Loucy (cell line): ENCODE results near the gene EFHC2.

Experiments
- H2AFZ ChIP-seq: fragments of 200-600 bp; sonication (generic); 2 replicates; pipeline ENCODE4 v1.6.0; 2016; ENCODE audit warnings: antibody characterized with exemption, mild to moderate bottlenecking, low read length, moderate library complexity
- H3F3A ChIP-seq: fragments of 200-600 bp; 2 replicates; pipeline ENCODE4 v1.6.0; 2016; ENCODE audit warnings: antibody characterized with exemption, low read depth, mild to moderate bottlenecking
- H3K27me3 ChIP-seq: fragments of 200-600 bp; sonication (generic); 2 replicates; pipeline ENCODE4 v1.6.1; 2014; ENCODE audit warnings: low read length, mild to moderate bottlenecking; ENCODE audit not compliant: insufficient read depth, poor library complexity, severe bottlenecking
- H3K36me3 ChIP-seq: fragments of 200-600 bp; sonication (generic); 2 replicates; pipeline ENCODE4 v1.6.1; 2016; ENCODE audit warnings: low read length; ENCODE audit not compliant: insufficient read depth
- H3K4me1 ChIP-seq: fragments of 200-600 bp; sonication (generic); 2 replicates; pipeline ENCODE4 v1.5.1; 2014; ENCODE audit warnings: low read length, mild to moderate bottlenecking; ENCODE audit not compliant: insufficient read depth, poor library complexity, severe bottlenecking
- H3K4me2 ChIP-seq: fragments of 200-600 bp; sonication (generic); 2 replicates; pipeline ENCODE4 v1.6.0; 2014; ENCODE audit warnings: antibody characterized with exemption, low read length, low read depth, mild to moderate bottlenecking; ENCODE audit not compliant: poor library complexity, severe bottlenecking
- H3K4me3 ChIP-seq: fragments of 200-600 bp; sonication (generic); 2 replicates; pipeline ENCODE4 v1.5.1; 2014; ENCODE audit warnings: low read length, mild to moderate bottlenecking, mixed read lengths; ENCODE audit not compliant: poor library complexity, severe bottlenecking
- H3K79me2 ChIP-seq: fragments of 200-600 bp; sonication (generic); 2 replicates; pipeline ENCODE4 v1.6.1; 2014; ENCODE audit warnings: low read length; ENCODE audit not compliant: insufficient read depth
- H3K9ac ChIP-seq: fragments of 200-600 bp; sonication (generic); 2 replicates; pipeline ENCODE4 v1.6.0; 2014; ENCODE audit warnings: mild to moderate bottlenecking, low read depth, low read length, moderate library complexity; ENCODE audit not compliant: poor library complexity, severe bottlenecking
- H3K9me2 ChIP-seq: fragments of 200-600 bp; sonication (generic); replicated peaks from 2 replicates; pipeline ENCODE4 v1.6.1; 2016; ENCODE audit warnings: low read depth, low read length, mixed read lengths
- H3K9me3 ChIP-seq: fragments of 200-600 bp; sonication (generic); 2 replicates; pipeline ENCODE4 v1.6.1; 2014; ENCODE audit warnings: mild to moderate bottlenecking, antibody characterized with exemption, low read length, low read depth; ENCODE audit not compliant: insufficient read depth
- H4K20me1 ChIP-seq: fragments of 200-600 bp; sonication (generic); 2 replicates; pipeline ENCODE4 v1.6.0; 2014; ENCODE audit warnings: antibody characterized with exemption, low read length, mild to moderate bottlenecking; ENCODE audit not compliant: insufficient read depth, poor library complexity, severe bottlenecking
- CTCF ChIP-seq: fragments of 200-600 bp; sonication (generic); conservative IDR thresholded peaks from 2 replicates; pipeline ENCODE4 v1.5.1; 2014; ENCODE audit warnings: mild to moderate bottlenecking, antibody characterized with exemption, low read length
- EZH2phosphoT487 ChIP-seq: fragments of 200-600 bp; IDR thresholded peaks from 2 replicates; pipeline ENCODE4 v1.6.1; 2018; ENCODE audit warnings: antibody characterized with exemption, mild to moderate bottlenecking, moderate library complexity, borderline replicate concordance

EFHC2 gene

GRCh38 chrX:44319550-44319949 lies 23.9 kb downstream of the EFHC2 start:
- Histone ChIP-seq H3K79me2 (no peaks in the 10 kb centered on the region), H3K9me2 (no peaks in the 10 kb centered on the region), H3K9ac (no peak overlapping the region), H3K27me3 (no peaks in the 10 kb centered on the region), H3F3A (peaks cover 8% of the 10 kb centered on the region; the same call in 1 of the 2 replicates), H3K36me3 (no peaks in the 10 kb centered on the region), H2AFZ (no peak overlapping the region), H3K4me3 (no peak overlapping the region), H3K4me2 (no peak overlapping the region), H3K4me1 (peaks cover 34% of the 10 kb centered on the region), H3K9me3 (0 out of 2 replicates have a peak, but pooled peaks cover 3% of the 10 kb centered on the region), H4K20me1 (no peaks in the 10 kb centered on the region)
- no peak for TF ChIP-seq EZH2phosphoT487
- no peak for TF ChIP-seq CTCF

- TF ChIP-seq EZH2phosphoT487 (no peak), CTCF (no peak)
- peaks cover 44% of the 10 kb centered on the region for H3K4me1 ChIP-seq
- H3K4me3 ChIP-seq, result no peak overlapping the region
- H3K36me3 ChIP-seq, result no peaks in the 10 kb centered on the region
- H3K9me2 ChIP-seq, result no peaks in the 10 kb centered on the region
- H2AFZ ChIP-seq, result no peak overlapping the region
- no peaks in the 10 kb centered on the region for H3K27me3 ChIP-seq
- H3K9ac ChIP-seq, result no peak overlapping the region
- no peak overlapping the region for H3K4me2 ChIP-seq
- peaks cover 10% of the 10 kb centered on the region; the same call in 1 of the 2 replicates for H3F3A ChIP-seq
- no peaks in the 10 kb centered on the region for H3K9me3 ChIP-seq
- H4K20me1 ChIP-seq, result no peaks in the 10 kb centered on the region
- H3K79me2 ChIP-seq, result no peaks in the 10 kb centered on the region
These were observed 26.3 kb downstream of the EFHC2 start for GRCh38 chrX:44317181-44317580.

GRCh38 chrX:44314808-44315207 lies 28.7 kb downstream of the EFHC2 start:
- H2AFZ ChIP-seq, result peak overlapping the region; percentile 39; the same call in 1 of the 2 replicates

More at GRCh38 chrX:44314808-44315207, 28.7 kb downstream of the EFHC2 start:
- no peak for TF ChIP-seq EZH2phosphoT487
- no peak for TF ChIP-seq CTCF
- Histone ChIP-seq H3F3A (peaks cover 10% of the 10 kb centered on the region; the same call in 1 of the 2 replicates), H3K9ac (peak overlapping the region; percentile 72), H3K79me2 (no peaks in the 10 kb centered on the region), H3K27me3 (no peaks in the 10 kb centered on the region), H3K9me2 (no peaks in the 10 kb centered on the region), H3K9me3 (no peaks in the 10 kb centered on the region), H3K4me3 (peak overlapping the region; percentile 70), H3K4me2 (peak overlapping the region; percentile 96), H4K20me1 (no peaks in the 10 kb centered on the region), H3K4me1 (peaks cover 54% of the 10 kb centered on the region), H3K36me3 (no peaks in the 10 kb centered on the region)
